ENCODE results near the gene CACNB4.
"Not testable (repeated sequence)": the region's sequence is repeated elsewhere in the genome, so short reads cannot be mapped to it uniquely, and the experiment has no call there.

DNA sequence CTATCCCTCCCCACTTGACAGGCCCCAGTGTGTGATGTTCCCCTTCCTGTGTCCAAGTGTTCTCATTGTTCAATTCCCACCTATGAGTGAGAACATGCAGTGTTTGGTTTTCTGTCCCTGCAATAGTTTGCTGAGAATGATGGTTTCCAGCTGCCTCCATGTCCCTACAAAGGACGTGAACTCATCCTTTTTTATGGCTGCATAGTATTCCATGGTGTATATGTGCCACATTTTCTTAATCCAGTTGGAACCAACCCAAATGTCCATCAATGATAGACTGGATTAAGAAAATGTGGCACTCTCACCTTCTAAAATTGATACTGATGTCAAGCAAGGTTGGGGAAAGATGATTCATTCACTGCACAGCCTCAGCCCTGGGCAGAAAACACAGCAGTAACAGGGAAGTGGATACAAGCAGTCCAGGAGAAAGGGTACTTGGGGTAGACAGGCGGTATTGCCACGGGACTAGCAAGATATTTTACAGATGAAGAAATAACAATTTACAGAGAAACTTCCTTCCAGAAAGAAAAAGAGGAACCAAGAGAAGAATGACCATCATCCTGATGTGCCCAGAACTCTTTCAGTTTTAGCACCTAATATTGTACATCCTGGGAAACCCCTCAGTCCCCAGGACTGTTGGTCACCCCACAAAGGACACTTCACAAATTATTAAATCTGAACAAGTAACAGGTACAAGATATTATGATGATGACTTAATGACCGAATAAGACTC, 68.1 kb downstream of the CACNB4 start:
- TF ChIP-seq, protein P1, sequence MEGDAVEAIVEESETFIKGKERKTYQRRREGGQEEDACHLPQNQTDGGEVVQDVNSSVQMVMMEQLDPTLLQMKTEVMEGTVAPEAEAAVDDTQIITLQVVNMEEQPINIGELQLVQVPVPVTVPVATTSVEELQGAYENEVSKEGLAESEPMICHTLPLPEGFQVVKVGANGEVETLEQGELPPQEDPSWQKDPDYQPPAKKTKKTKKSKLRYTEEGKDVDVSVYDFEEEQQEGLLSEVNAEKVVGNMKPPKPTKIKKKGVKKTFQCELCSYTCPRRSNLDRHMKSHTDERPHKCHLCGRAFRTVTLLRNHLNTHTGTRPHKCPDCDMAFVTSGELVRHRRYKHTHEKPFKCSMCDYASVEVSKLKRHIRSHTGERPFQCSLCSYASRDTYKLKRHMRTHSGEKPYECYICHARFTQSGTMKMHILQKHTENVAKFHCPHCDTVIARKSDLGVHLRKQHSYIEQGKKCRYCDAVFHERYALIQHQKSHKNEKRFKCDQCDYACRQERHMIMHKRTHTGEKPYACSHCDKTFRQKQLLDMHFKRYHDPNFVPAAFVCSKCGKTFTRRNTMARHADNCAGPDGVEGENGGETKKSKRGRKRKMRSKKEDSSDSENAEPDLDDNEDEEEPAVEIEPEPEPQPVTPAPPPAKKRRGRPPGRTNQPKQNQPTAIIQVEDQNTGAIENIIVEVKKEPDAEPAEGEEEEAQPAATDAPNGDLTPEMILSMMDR (IDR thresholded peaks at IDR 0.05 in 2 of 3, conservative IDR thresholded peaks at IDR 0.05 in 1 of 3; ENCODE audit: borderline replicate concordance in 1 of 3, insufficient read depth in 1 of 3, low read depth in 2 of 3, low read length in 2 of 3): not testable (repeated sequence)
- not testable (repeated sequence) for TF ChIP-seq POLR2A (IDR thresholded peaks at IDR 0.05; ENCODE audit: borderline replicate concordance, extremely low read depth, insufficient read depth, insufficient read length); JUND (IDR thresholded peaks at IDR 0.05); EZH2 (IDR thresholded peaks at IDR 0.05); EGR1 (IDR thresholded peaks at IDR 0.05; ENCODE audit: low read depth); POLR2AphosphoS5 (IDR thresholded peaks at IDR 0.05; ENCODE audit: low read depth, low read length); RAD21 (IDR thresholded peaks at IDR 0.05; ENCODE audit: low read depth); YY1 (IDR thresholded peaks at IDR 0.05; ENCODE audit: extremely low read depth, insufficient replicate concordance, low read depth, low read length)
- TF ChIP-seq, protein P2, sequence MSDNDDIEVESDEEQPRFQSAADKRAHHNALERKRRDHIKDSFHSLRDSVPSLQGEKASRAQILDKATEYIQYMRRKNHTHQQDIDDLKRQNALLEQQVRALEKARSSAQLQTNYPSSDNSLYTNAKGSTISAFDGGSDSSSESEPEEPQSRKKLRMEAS (IDR thresholded peaks at IDR 0.05): not testable (repeated sequence)
- TF ChIP-seq, protein P3, sequence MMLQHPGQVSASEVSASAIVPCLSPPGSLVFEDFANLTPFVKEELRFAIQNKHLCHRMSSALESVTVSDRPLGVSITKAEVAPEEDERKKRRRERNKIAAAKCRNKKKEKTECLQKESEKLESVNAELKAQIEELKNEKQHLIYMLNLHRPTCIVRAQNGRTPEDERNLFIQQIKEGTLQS (IDR thresholded peaks at IDR 0.05): not testable (repeated sequence)
- TF ChIP-seq, protein P4, sequence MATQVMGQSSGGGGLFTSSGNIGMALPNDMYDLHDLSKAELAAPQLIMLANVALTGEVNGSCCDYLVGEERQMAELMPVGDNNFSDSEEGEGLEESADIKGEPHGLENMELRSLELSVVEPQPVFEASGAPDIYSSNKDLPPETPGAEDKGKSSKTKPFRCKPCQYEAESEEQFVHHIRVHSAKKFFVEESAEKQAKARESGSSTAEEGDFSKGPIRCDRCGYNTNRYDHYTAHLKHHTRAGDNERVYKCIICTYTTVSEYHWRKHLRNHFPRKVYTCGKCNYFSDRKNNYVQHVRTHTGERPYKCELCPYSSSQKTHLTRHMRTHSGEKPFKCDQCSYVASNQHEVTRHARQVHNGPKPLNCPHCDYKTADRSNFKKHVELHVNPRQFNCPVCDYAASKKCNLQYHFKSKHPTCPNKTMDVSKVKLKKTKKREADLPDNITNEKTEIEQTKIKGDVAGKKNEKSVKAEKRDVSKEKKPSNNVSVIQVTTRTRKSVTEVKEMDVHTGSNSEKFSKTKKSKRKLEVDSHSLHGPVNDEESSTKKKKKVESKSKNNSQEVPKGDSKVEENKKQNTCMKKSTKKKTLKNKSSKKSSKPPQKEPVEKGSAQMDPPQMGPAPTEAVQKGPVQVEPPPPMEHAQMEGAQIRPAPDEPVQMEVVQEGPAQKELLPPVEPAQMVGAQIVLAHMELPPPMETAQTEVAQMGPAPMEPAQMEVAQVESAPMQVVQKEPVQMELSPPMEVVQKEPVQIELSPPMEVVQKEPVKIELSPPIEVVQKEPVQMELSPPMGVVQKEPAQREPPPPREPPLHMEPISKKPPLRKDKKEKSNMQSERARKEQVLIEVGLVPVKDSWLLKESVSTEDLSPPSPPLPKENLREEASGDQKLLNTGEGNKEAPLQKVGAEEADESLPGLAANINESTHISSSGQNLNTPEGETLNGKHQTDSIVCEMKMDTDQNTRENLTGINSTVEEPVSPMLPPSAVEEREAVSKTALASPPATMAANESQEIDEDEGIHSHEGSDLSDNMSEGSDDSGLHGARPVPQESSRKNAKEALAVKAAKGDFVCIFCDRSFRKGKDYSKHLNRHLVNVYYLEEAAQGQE (IDR thresholded peaks at IDR 0.05; ENCODE audit: low read depth): not testable (repeated sequence)

Measured in HCT116 (cell line).